Caco-2 (cell line): ENCODE data around the gene SERBP1. TPM values are rescaled to one million over a fixed set of nuclear protein-coding genes. Genes with fewer than 3 reads are reported as not detected.

ENCODE experiments used
- BruUV-seq: library from RNA; stranded (reverse); fragments of 400-500 nt; replicated peaks from 2 replicates; lab custom pipeline; 2021; lab: Mats Ljungman, UMichigan
- CTCF ChIA-PET: fragments of 300-600 bp; sonication (Branson Sonifier 250); formaldehyde crosslinking; loops from one replicate; lab custom pipeline; 2022; ENCODE audit warnings: antibody characterized with exemption; lab: Charles Lee
- POLR2A ChIA-PET: fragments of 300-600 bp; sonication (Branson Sonifier 250); formaldehyde crosslinking; loops from one replicate; lab custom pipeline; 2022; ENCODE audit warnings: antibody characterized with exemption; lab: Charles Lee
- DNase-seq, 2 experiments: peaks; one replicate each; pipeline versions ENCODE4 v3.0.0 to v3.0.0-alpha.2; 2020 to 2022
- H3K27me3 ChIP-seq: replicated peaks from 2 replicates; pipeline ENCODE4 v1.6.0; 2011; ENCODE audit warnings: low read length; ENCODE audit not compliant: control insufficient read depth, insufficient read depth
- H3K36me3 ChIP-seq: 2 replicates; pipeline ENCODE4 v1.5.1; 2011; ENCODE audit warnings: low read length; ENCODE audit not compliant: control insufficient read depth, insufficient read depth
- H3K4me1 ChIP-seq: fragments of 250-450 bp; sonication (Bioruptor Pico); 2 replicates; pipeline ENCODE4 v1.5.1; 2020; ENCODE audit warnings: mild to moderate bottlenecking
- H3K4me3 ChIP-seq: 2 replicates; pipeline ENCODE4 v1.5.1; 2011; ENCODE audit warnings: low read depth, mild to moderate bottlenecking, control low read depth, low read length
- H3K9me3 ChIP-seq: fragments of 250-450 bp; sonication (Bioruptor Pico); 2 replicates; pipeline ENCODE4 v1.5.1; 2020; ENCODE audit warnings: mild to moderate bottlenecking, moderate library complexity
- H3K27ac Mint-ChIP-seq: one replicate; pipeline ENCODE4 v1.8.0; 2022; ENCODE audit warnings: mixed read lengths; ENCODE audit not compliant: unreplicated experiment
- H3K27me3 Mint-ChIP-seq: one replicate; pipeline ENCODE4 v1.8.0; 2022; ENCODE audit warnings: mixed read lengths; ENCODE audit not compliant: insufficient read depth, unreplicated experiment
- H3K36me3 Mint-ChIP-seq: one replicate; pipeline ENCODE4 v1.8.0; 2022; ENCODE audit warnings: mild to moderate bottlenecking, mixed read lengths; ENCODE audit not compliant: insufficient read depth, unreplicated experiment
- H3K4me1 Mint-ChIP-seq: one replicate; pipeline ENCODE4 v1.8.0; 2022; ENCODE audit warnings: low read depth, mixed read lengths; ENCODE audit not compliant: unreplicated experiment
- H3K4me3 Mint-ChIP-seq: one replicate; pipeline ENCODE4 v1.8.0; 2022; ENCODE audit warnings: mild to moderate bottlenecking, moderate library complexity, mixed read lengths; ENCODE audit not compliant: unreplicated experiment
- H3K9me3 Mint-ChIP-seq: one replicate; pipeline ENCODE4 v1.8.0; 2022; ENCODE audit warnings: mixed read lengths; ENCODE audit not compliant: unreplicated experiment
- CTCF ChIP-seq, 2 experiments: fragments of 200-600 bp in 1 of 2; IDR thresholded peaks; 1 replicate in 1 of 2; 2 replicates in 1 of 2; pipeline versions ENCODE4 v1.5.1 to v1.8.0; 2011 to 2022; ENCODE audit warnings: antibody characterized with exemption in 1 of 2, control low read depth in 1 of 2, inconsistent platforms in 1 of 2, low read depth in 1 of 2, low read length in 1 of 2, mild to moderate bottlenecking in 1 of 2, moderate library complexity in 1 of 2; ENCODE audit not compliant: insufficient read depth in 1 of 2, severe bottlenecking in 1 of 2, unreplicated experiment in 1 of 2
- intact Hi-C: fragments of 100-400 bp; cut with micrococcal nuclease; formaldehyde crosslinking; loops from one replicate; pipeline ENCODE4 v1.10.0; 2022; ENCODE audit not compliant: unreplicated experiment
- total RNA-seq: library from RNA; stranded (reverse); gene quantifications from 2 replicates; pipeline ENCODE4 v1.2.3, GENCODE V29; 2022

The SERBP1 gene
- total RNA-seq, 1 experiment from 2014 or later, result 182 TPM

GRCh38 chr1:67382292-67382691 is 47.9 kb downstream of the SERBP1 start:
- DNase-seq, result no peak
- Mint-ChIP-seq H3K27me3 (no peaks in the 10 kb centered on the region), H3K4me1 (no peaks in the 10 kb centered on the region), H3K27ac (no peak overlapping the region), H3K36me3 (no peaks in the 10 kb centered on the region), H3K9me3 (peaks cover 27% of the 10 kb centered on the region), H3K4me3 (no peak overlapping the region)
- no TSS peak for BruUV-seq
- no peaks in the 10 kb centered on the region for H3K4me1 ChIP-seq
- H3K4me3 ChIP-seq, result no peak overlapping the region
- POLR2A ChIA-PET, result no interaction called here
- TF ChIP-seq CTCF (IDR thresholded peaks at IDR 0.05; ENCODE audit: insufficient read depth in 1 of 2, low read depth in 1 of 2, low read length in 1 of 2, severe bottlenecking in 1 of 2, unreplicated experiment in 1 of 2), result no peak
- no peaks in the 10 kb centered on the region for H3K9me3 ChIP-seq
- H3K27me3 ChIP-seq, result no peaks in the 10 kb centered on the region
- CTCF ChIA-PET, result no interaction called here
- no peaks in the 10 kb centered on the region for H3K36me3 ChIP-seq
- intact Hi-C loops, result no loop called here

- no peak for TF ChIP-seq CTCF (IDR thresholded peaks at IDR 0.05; ENCODE audit: insufficient read depth in 1 of 2, low read depth in 1 of 2, low read length in 1 of 2, severe bottlenecking in 1 of 2, unreplicated experiment in 1 of 2)
- Histone ChIP-seq H3K4me1 (0 out of 2 replicates have a peak, but pooled peaks cover 7% of the 10 kb centered on the region), H3K27me3 (no peaks in the 10 kb centered on the region), H3K36me3 (no peaks in the 10 kb centered on the region), H3K4me3 (no peak overlapping the region), H3K9me3 (no peaks in the 10 kb centered on the region)
- Mint-ChIP-seq H3K9me3 (peaks cover 27% of the 10 kb centered on the region), H3K27me3 (no peaks in the 10 kb centered on the region), H3K36me3 (no peaks in the 10 kb centered on the region), H3K4me3 (no peak overlapping the region), H3K27ac (no peak overlapping the region), H3K4me1 (peaks cover 6% of the 10 kb centered on the region)
- POLR2A ChIA-PET, result no interaction called here
- DNase-seq, result no peak
- intact Hi-C loops, result no loop called here
- no TSS peak for BruUV-seq
- CTCF ChIA-PET, result interaction anchor here (0.7 kb wide), 1 partner anchor 100 kb away, joined by 7 read pairs; no protein-coding TSS in a partner anchor
Observed at GRCh38 chr1:67381154-67381553, 49.0 kb downstream of the SERBP1 start.

- ChIA-PET CTCF (no interaction called here), POLR2A (no interaction called here)
- BruUV-seq, result no TSS peak
- Mint-ChIP-seq H3K4me3 (no peak overlapping the region), H3K27ac (no peak overlapping the region), H3K27me3 (no peaks in the 10 kb centered on the region), H3K4me1 (peaks cover 8% of the 10 kb centered on the region), H3K36me3 (no peaks in the 10 kb centered on the region), H3K9me3 (peaks cover 3% of the 10 kb centered on the region)
- intact Hi-C loops, result no loop called here
- no peak for DNase-seq
- Histone ChIP-seq H3K36me3 (no peaks in the 10 kb centered on the region), H3K4me1 (0 out of 2 replicates have a peak, but pooled peaks cover 10% of the 10 kb centered on the region), H3K9me3 (no peaks in the 10 kb centered on the region), H3K4me3 (no peak overlapping the region), H3K27me3 (no peaks in the 10 kb centered on the region)
- TF ChIP-seq CTCF (IDR thresholded peaks at IDR 0.05; ENCODE audit: insufficient read depth in 1 of 2, low read depth in 1 of 2, low read length in 1 of 2, severe bottlenecking in 1 of 2, unreplicated experiment in 1 of 2), result no peak
Observed at GRCh38 chr1:67377253-67377652, 52.9 kb downstream of the SERBP1 start.
